IMR-90 (cell line): ENCODE data around the gene BAZ2A. TPM values are rescaled to one million over a fixed set of nuclear protein-coding genes. Genes with fewer than 3 reads are reported as not detected.

Source experiments
- ATAC-seq: fragments of 200-7000 bp; cut with Tn5 transposase; 2 replicates; pipeline ENCODE4 v1.9.1; 2020; ENCODE audit warnings: low read depth, mild to moderate bottlenecking, moderate library complexity
- BruUV-seq: library from RNA; stranded (reverse); fragments of 400-500 nt; replicated peaks from 2 replicates; lab custom pipeline; 2021; lab: Mats Ljungman, UMichigan
- CTCF ChIA-PET: fragments of 300-600 bp; formaldehyde crosslinking; extraction: SDS; loops from one replicate; lab custom pipeline; 2021; ENCODE audit warnings: antibody characterized with exemption; lab: Yijun Ruan, JAX
- POLR2A ChIA-PET: fragments of 300-600 bp; sonication (Branson Sonifier 250); formaldehyde crosslinking; loops from one replicate; lab custom pipeline; 2022; ENCODE audit warnings: antibody characterized with exemption; ENCODE audit not compliant: unreplicated experiment; lab: Charles Lee
- DNase-seq: peaks from one replicate; pipeline ENCODE4 v3.0.0; 2013
- H2AFZ ChIP-seq: replicated peaks from 2 replicates; pipeline ENCODE3; 2013; ENCODE audit warnings: low read length, mild to moderate bottlenecking; ENCODE audit not compliant: poor library complexity
- H2AK5ac ChIP-seq: 2 replicates; pipeline ENCODE4 v1.6.1; 2013; ENCODE audit warnings: low read depth, low read length, inconsistent platforms
- H2AK9ac ChIP-seq: replicated peaks from 2 replicates; pipeline ENCODE3; 2013; ENCODE audit warnings: mild to moderate bottlenecking, low read depth, low read length, moderate library complexity; ENCODE audit not compliant: poor library complexity
- H2BK120ac ChIP-seq: 2 replicates; pipeline ENCODE4 v1.6.1; 2013; ENCODE audit warnings: low read depth, low read length, inconsistent platforms
- H2BK15ac ChIP-seq: 3 replicates; pipeline ENCODE4 v1.6.1; 2013; ENCODE audit warnings: low read depth, low read length, inconsistent platforms
- H2BK20ac ChIP-seq: 2 replicates; pipeline ENCODE4 v1.6.1; 2013; ENCODE audit warnings: low read depth, mild to moderate bottlenecking, inconsistent platforms, low read length, moderate library complexity
- H2BK5ac ChIP-seq: 2 replicates; pipeline ENCODE4 v1.6.1; 2013; ENCODE audit warnings: mild to moderate bottlenecking, low read depth, low read length, inconsistent platforms; ENCODE audit not compliant: poor library complexity, severe bottlenecking
- H3K14ac ChIP-seq: replicated peaks from 2 replicates; pipeline ENCODE4 v1.6.1; 2013; ENCODE audit warnings: low read depth, low read length, inconsistent platforms
- H3K18ac ChIP-seq: 2 replicates; pipeline ENCODE4 v1.6.1; 2013; ENCODE audit warnings: low read depth, low read length, control low read depth
- H3K23ac ChIP-seq: 2 replicates; pipeline ENCODE4 v1.6.1; 2013; ENCODE audit warnings: low read depth, low read length, inconsistent platforms
- H3K27ac ChIP-seq: 2 replicates; pipeline ENCODE4 v1.5.1; 2013; ENCODE audit warnings: mild to moderate bottlenecking, control low read depth, low read length; ENCODE audit not compliant: insufficient read depth
- H3K27me3 ChIP-seq: 2 replicates; pipeline ENCODE4 v1.6.1; 2013; ENCODE audit warnings: low read length; ENCODE audit not compliant: control insufficient read depth, insufficient read depth
- H3K36me3 ChIP-seq: 2 replicates; pipeline ENCODE4 v1.6.1; 2013; ENCODE audit warnings: low read length, mixed read lengths; ENCODE audit not compliant: control insufficient read depth, insufficient read depth
- H3K4ac ChIP-seq: 2 replicates; pipeline ENCODE4 v1.6.1; 2013; ENCODE audit warnings: low read depth, low read length, inconsistent platforms
- H3K4me1 ChIP-seq: 2 replicates; pipeline ENCODE4 v1.6.1; 2013; ENCODE audit warnings: low read length, mixed read lengths; ENCODE audit not compliant: control insufficient read depth, insufficient read depth
- H3K4me2 ChIP-seq: 2 replicates; pipeline ENCODE4 v1.6.1; 2013; ENCODE audit warnings: low read depth, mild to moderate bottlenecking, control low read depth, low read length, moderate library complexity
- H3K4me3 ChIP-seq: 2 replicates; pipeline ENCODE4 v1.5.1; 2013; ENCODE audit warnings: low read depth, mild to moderate bottlenecking, control low read depth, low read length, moderate library complexity; ENCODE audit not compliant: insufficient read depth
- H3K56ac ChIP-seq: 2 replicates; pipeline ENCODE4 v1.6.1; 2013; ENCODE audit warnings: low read length, inconsistent platforms; ENCODE audit not compliant: insufficient read depth; ENCODE audit errors: extremely low read depth
- H3K79me1 ChIP-seq, 2 experiments: 2 replicates each; pipeline ENCODE4 v1.6.1; 2013; ENCODE audit warnings: low read length in 2 of 2, inconsistent platforms in 1 of 2, low read depth in 1 of 2
- H3K9ac ChIP-seq: 2 replicates; pipeline ENCODE4 v1.6.1; 2013; ENCODE audit warnings: low read depth, low read length, control low read depth
- H3K9me1 ChIP-seq: 2 replicates; pipeline ENCODE4 v1.6.1; 2013; ENCODE audit warnings: low read length, inconsistent platforms; ENCODE audit not compliant: insufficient read depth
- H3K9me3 ChIP-seq: 2 replicates; pipeline ENCODE4 v1.6.1; 2013; ENCODE audit warnings: low read length; ENCODE audit not compliant: control insufficient read depth, insufficient read depth
- H4K20me1 ChIP-seq: 2 replicates; pipeline ENCODE4 v1.6.1; 2013; ENCODE audit warnings: low read length, inconsistent platforms; ENCODE audit not compliant: insufficient read depth
- H4K5ac ChIP-seq: 2 replicates; pipeline ENCODE4 v1.6.1; 2013; ENCODE audit warnings: mild to moderate bottlenecking, low read depth, low read length, control low read depth
- H4K8ac ChIP-seq, 2 experiments: 2 replicates each; pipeline ENCODE4 v1.6.1; 2013; ENCODE audit warnings: low read depth in 2 of 2, low read length in 2 of 2, control low read depth in 1 of 2, inconsistent platforms in 1 of 2
- H4K91ac ChIP-seq: 2 replicates; pipeline ENCODE4 v1.6.1; 2013; ENCODE audit warnings: low read depth, low read length, inconsistent platforms; ENCODE audit not compliant: insufficient read depth
- BHLHE40 ChIP-seq: fragments of 150-350 bp; IDR thresholded peaks from 2 replicates; pipeline ENCODE4 v1.6.1; 2016; ENCODE audit warnings: mild to moderate bottlenecking, low read depth, low read length
- CHD1 ChIP-seq: IDR thresholded peaks from 2 replicates; pipeline ENCODE4 v1.6.1; 2012; ENCODE audit warnings: low read depth, low read length, improper control_type of control experiment
- MXI1 ChIP-seq: IDR thresholded peaks from 2 replicates; pipeline ENCODE4 v1.6.1; 2012; ENCODE audit warnings: low read depth, mild to moderate bottlenecking, low read length, moderate library complexity, borderline replicate concordance
- POLR2A ChIP-seq: IDR thresholded peaks from 2 replicates; pipeline ENCODE4 v1.6.1; 2012; ENCODE audit warnings: mild to moderate bottlenecking, low read depth, low read length
- RAD21 ChIP-seq: IDR thresholded peaks from 2 replicates; pipeline ENCODE4 v1.6.1; 2012; ENCODE audit warnings: low read length, improper control_type of control experiment
- WGBS, 2 experiments: methylation state at CpG; one replicate each; pipeline versions ENCODE4 v1.1.5 to v1.1.7; 2013; ENCODE audit warnings: missing lambda C conversion rate in 2 of 2; ENCODE audit not compliant: insufficient read length in 1 of 2; ENCODE audit errors: extremely low coverage in 2 of 2; 5-methylcytosine and 5-hydroxymethylcytosine counted together
- dilution Hi-C: fragments of 300-500 bp; cut with HindIII; formaldehyde crosslinking; loops from one replicate; pipeline ENCODE4 v1.14.3; 2018; ENCODE audit warnings: low sequenced_read_pairs; ENCODE audit not compliant: unreplicated experiment
- in situ Hi-C: fragments of 300-500 bp; cut with MboI; formaldehyde crosslinking; loops from 3 replicates; pipeline ENCODE4 v1.14.3; 2019; ENCODE audit warnings: low sequenced_read_pairs, inconsistent platforms, mixed read lengths
- intact Hi-C: fragments of 100-400 bp; cut with micrococcal nuclease; formaldehyde crosslinking; loops from 2 replicates; pipeline ENCODE4 v1.10.0; 2022
- polyA plus RNA-seq, 3 experiments: library from polyadenylated mRNA; depleted of rRNA; stranded (reverse); fragments of >200 nt; gene quantifications; 2 replicates each; pipeline ENCODE4 v1.2.3, GENCODE V29; 2012; ENCODE audit warnings: low replicate concordance in 1 of 3
- total RNA-seq: library from RNA; depleted of rRNA; stranded (reverse); fragments of >200 nt; gene quantifications from 2 replicates; pipeline ENCODE4 v1.2.3, GENCODE V29; 2012
- TF ChIP-seq, protein P1 (sequence below): conservative IDR thresholded peaks from 2 replicates; pipeline ENCODE4 v1.5.1; 2012; ENCODE audit warnings: mild to moderate bottlenecking, low read depth, low read length, improper control_type of control experiment

Gene BAZ2A
- total and polyA plus RNA-seq, 2 of the 4 experiments (the other 2 are of a cell fraction): 15.4 to 42.8 TPM

DNA sequence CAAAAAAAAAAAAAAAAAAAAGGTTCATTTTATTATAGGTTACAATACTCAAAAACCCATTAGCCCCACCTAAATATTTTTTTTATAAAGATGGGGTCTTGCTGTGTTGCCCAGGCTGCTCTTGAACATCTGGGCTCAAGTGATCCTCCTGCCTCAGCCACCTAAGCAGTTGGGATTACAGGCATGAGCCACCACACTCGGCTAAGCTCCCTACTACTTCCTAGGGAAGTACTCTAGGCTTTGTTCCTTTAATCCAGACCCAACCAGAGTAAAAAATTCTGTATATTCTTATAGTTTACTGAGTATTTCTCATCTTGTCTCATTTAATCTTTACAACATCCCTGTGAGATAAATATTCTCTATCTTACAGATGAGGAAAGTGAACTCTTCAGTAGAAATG is 57.8 kb downstream of the BAZ2A start:
- Histone ChIP-seq H2AK5ac (no peak overlapping the region), H3K4me1 (peaks cover 8% of the 10 kb centered on the region), H4K8ac (no peak overlapping the region), H3K9me3 (no peaks in the 10 kb centered on the region), H2BK20ac (no peak overlapping the region), H3K56ac (no peak overlapping the region), H3K27ac (no peak overlapping the region), H3K36me3 (peaks cover 47% of the 10 kb centered on the region), H3K23ac (no peak overlapping the region; the same call in 1 of the 2 replicates), H3K18ac (no peak overlapping the region), H2AFZ (no peak overlapping the region), H3K9me1 (peaks cover 2% of the 10 kb centered on the region; the same call in 1 of the 2 replicates), H2BK5ac (no peak overlapping the region), H3K9ac (no peak overlapping the region), H3K4ac (no peak overlapping the region), H2AK9ac (no peak overlapping the region), H4K5ac (no peak overlapping the region), H2BK120ac (no peak overlapping the region), H4K91ac (no peak overlapping the region), H3K4me2 (no peak overlapping the region), H4K20me1 (no peaks in the 10 kb centered on the region), H2BK15ac (no peak overlapping the region), H3K27me3 (no peaks in the 10 kb centered on the region), H3K14ac (no peak overlapping the region), H3K4me3 (no peak overlapping the region), H3K79me1 (peaks cover 19 to 46% of the 10 kb centered on the region in 2 experiments)
- TF ChIP-seq POLR2A (no peak), BHLHE40 (no peak), RAD21 (no peak), CHD1 (no peak), MXI1 (no peak)
- TF ChIP-seq, protein P1, sequence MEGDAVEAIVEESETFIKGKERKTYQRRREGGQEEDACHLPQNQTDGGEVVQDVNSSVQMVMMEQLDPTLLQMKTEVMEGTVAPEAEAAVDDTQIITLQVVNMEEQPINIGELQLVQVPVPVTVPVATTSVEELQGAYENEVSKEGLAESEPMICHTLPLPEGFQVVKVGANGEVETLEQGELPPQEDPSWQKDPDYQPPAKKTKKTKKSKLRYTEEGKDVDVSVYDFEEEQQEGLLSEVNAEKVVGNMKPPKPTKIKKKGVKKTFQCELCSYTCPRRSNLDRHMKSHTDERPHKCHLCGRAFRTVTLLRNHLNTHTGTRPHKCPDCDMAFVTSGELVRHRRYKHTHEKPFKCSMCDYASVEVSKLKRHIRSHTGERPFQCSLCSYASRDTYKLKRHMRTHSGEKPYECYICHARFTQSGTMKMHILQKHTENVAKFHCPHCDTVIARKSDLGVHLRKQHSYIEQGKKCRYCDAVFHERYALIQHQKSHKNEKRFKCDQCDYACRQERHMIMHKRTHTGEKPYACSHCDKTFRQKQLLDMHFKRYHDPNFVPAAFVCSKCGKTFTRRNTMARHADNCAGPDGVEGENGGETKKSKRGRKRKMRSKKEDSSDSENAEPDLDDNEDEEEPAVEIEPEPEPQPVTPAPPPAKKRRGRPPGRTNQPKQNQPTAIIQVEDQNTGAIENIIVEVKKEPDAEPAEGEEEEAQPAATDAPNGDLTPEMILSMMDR: no peak
- BruUV-seq: no TSS peak
- DNase-seq (no peak), ATAC-seq (no peak)
- CTCF ChIA-PET: interaction anchor here (2.9 kb wide), 1 partner anchor 64 kb away, joined by 9 read pairs; no protein-coding TSS in a partner anchor
- intact Hi-C loops (no loop called here), in situ Hi-C loops (no loop called here), dilution Hi-C loops (no loop called here)
- POLR2A ChIA-PET: no interaction called here
- no CpG with 5 or more reads among the region's 1 CpG for WGBS, 2 experiments
